SK-N-SH (cell line): Measurements from ENCODE around the gene RREB1.

Source experiments
- CTCF ChIP-seq: fragments of 200-600 bp; sonication (generic); IDR thresholded peaks from 2 replicates; pipeline ENCODE4 v1.6.1; 2017; ENCODE audit warnings: antibody characterized with exemption, mild to moderate bottlenecking, moderate library complexity
- EP300 ChIP-seq, 2 experiments: IDR thresholded peaks; 2 replicates each; pipeline versions ENCODE4 v1.4.0 to v1.6.1; 2012; ENCODE audit warnings: borderline replicate concordance in 1 of 2, low read depth in 1 of 2, low read length in 1 of 2
- FOXJ3 ChIP-seq: sonication (generic); formaldehyde crosslinking; IDR thresholded peaks from 2 replicates; pipeline ENCODE4 v1.5.1; 2020; ENCODE audit warnings: mild to moderate bottlenecking, missing genetic modification reagents
- FOXM1 ChIP-seq: IDR thresholded peaks from 2 replicates; pipeline ENCODE4 v1.4.0; 2012; ENCODE audit warnings: low read depth, mild to moderate bottlenecking
- JUND ChIP-seq: IDR thresholded peaks from 2 replicates; pipeline ENCODE4 v1.4.0; 2012
- POLR2AphosphoS5 ChIP-seq: IDR thresholded peaks from 2 replicates; pipeline ENCODE4 v1.6.1; 2012; ENCODE audit warnings: low read depth, low read length
- RAD21 ChIP-seq: IDR thresholded peaks from 2 replicates; pipeline ENCODE4 v1.6.1; 2012; ENCODE audit warnings: mild to moderate bottlenecking, low read length
- SIN3A ChIP-seq: IDR thresholded peaks from 2 replicates; pipeline ENCODE4 v1.6.1; 2012; ENCODE audit warnings: low read depth, mild to moderate bottlenecking, low read length, moderate library complexity, borderline replicate concordance
- SMC3 ChIP-seq: IDR thresholded peaks from 2 replicates; pipeline ENCODE4 v1.6.1; 2012; ENCODE audit warnings: low read depth, low read length, improper control_type of control experiment
- TF ChIP-seq, protein P1 (sequence below): fragments of 150-350 bp; IDR thresholded peaks from 2 replicates; pipeline ENCODE4 v1.6.1; 2017; ENCODE audit warnings: antibody characterized with exemption, low read length, low read depth, borderline replicate concordance
- TF ChIP-seq, protein P2 (sequence below): IDR thresholded peaks from 2 replicates; pipeline ENCODE4 v1.4.0; 2012; ENCODE audit warnings: low read depth
- TF ChIP-seq, protein P3 (sequence below): IDR thresholded peaks from 2 replicates; pipeline ENCODE4 v1.4.0; 2012; ENCODE audit warnings: low read depth, borderline replicate concordance

- no peak for TF ChIP-seq EP300 (IDR thresholded peaks at IDR 0.05; ENCODE audit: borderline replicate concordance in 1 of 2, low read depth in 1 of 2, low read length in 1 of 2)
- TF ChIP-seq CTCF: no peak
- TF ChIP-seq, protein P1, sequence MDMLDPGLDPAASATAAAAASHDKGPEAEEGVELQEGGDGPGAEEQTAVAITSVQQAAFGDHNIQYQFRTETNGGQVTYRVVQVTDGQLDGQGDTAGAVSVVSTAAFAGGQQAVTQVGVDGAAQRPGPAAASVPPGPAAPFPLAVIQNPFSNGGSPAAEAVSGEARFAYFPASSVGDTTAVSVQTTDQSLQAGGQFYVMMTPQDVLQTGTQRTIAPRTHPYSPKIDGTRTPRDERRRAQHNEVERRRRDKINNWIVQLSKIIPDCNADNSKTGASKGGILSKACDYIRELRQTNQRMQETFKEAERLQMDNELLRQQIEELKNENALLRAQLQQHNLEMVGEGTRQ: no peak
- TF ChIP-seq SIN3A: no peak
- no peak for TF ChIP-seq RAD21
- TF ChIP-seq, protein P2, sequence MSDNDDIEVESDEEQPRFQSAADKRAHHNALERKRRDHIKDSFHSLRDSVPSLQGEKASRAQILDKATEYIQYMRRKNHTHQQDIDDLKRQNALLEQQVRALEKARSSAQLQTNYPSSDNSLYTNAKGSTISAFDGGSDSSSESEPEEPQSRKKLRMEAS: no peak
- no peak for TF ChIP-seq FOXJ3 (CRISPR knock-in tag)
- no peak for TF ChIP-seq FOXM1
- TF ChIP-seq POLR2AphosphoS5: no peak
- TF ChIP-seq JUND: no peak
- TF ChIP-seq, protein P3, sequence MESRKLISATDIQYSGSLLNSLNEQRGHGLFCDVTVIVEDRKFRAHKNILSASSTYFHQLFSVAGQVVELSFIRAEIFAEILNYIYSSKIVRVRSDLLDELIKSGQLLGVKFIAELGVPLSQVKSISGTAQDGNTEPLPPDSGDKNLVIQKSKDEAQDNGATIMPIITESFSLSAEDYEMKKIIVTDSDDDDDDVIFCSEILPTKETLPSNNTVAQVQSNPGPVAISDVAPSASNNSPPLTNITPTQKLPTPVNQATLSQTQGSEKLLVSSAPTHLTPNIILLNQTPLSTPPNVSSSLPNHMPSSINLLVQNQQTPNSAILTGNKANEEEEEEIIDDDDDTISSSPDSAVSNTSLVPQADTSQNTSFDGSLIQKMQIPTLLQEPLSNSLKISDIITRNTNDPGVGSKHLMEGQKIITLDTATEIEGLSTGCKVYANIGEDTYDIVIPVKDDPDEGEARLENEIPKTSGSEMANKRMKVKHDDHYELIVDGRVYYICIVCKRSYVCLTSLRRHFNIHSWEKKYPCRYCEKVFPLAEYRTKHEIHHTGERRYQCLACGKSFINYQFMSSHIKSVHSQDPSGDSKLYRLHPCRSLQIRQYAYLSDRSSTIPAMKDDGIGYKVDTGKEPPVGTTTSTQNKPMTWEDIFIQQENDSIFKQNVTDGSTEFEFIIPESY: no peak
- no peak for TF ChIP-seq SMC3
Measured at GRCh38 chr6:7247828-7248227, 140.1 kb downstream of the RREB1 start.
